HG03460 (cell line): Measurements from ENCODE around the gene CMTM8.
A peak's percentile ranks its signal among the peaks of the same experiment; 100 is the strongest.

ENCODE experiments used
- ATAC-seq: cut with Tn5 transposase; IDR thresholded peaks from one replicate; pipeline ENCODE4 v1.9.1; 2021; ENCODE audit not compliant: unreplicated experiment

The CMTM8 gene

GRCh38 chr3:32276279-32276841 is 37.9 kb downstream of the CMTM8 start:
- no peak for ATAC-seq

DNA sequence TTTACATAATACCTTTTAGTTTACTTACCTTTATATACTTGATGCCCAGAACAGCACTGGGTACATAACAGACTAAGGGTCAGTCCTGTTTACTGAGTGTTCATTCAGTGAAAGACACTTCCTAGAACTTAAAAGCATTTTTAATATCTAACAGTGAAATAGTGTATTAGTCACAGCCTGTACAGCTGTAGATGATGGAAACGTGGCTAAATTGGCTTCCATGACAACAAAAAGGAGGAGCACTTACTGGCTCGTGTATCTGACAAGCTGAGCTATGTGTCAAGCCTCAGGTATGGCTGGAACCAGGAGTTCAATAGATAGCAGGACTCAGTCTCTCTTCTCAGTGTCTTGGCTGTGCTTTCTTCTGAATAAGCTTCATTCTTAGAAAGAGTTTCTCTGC is 40.2 kb downstream of the CMTM8 start:
- ATAC-seq = no peak

DNA sequence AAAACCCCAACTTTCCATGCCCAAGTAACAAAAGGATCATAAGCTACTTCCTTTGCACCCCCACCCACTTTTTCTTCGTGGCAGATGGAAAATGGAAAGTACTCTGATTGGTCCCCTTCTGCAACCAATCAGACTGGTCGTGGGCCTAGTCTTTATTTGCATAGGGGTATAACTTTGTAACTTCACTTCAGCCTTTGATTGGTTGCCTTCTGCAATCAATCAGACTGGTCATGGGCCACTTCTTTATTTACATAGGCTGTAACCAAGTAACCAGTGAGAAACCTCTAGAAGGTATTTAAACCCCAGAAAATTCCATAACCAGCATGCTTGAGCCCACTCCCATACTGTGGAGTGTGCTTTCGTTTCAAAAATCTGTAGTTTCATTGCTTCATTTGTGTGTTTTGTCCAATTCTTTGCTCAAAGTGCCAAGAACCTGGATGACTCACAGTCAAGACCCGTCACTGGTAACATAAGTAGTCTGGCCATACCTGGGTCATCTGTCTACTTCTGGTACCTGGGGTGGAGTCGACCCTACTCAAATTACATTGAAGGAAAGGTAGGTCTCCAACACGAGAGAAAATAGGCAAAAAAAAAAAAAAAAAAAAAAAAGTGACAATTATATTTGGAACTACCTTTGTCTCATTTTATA is 41.9 kb downstream of the CMTM8 start:
- no peak for ATAC-seq

GRCh38 chr3:32281570-32282106 is 43.2 kb downstream of the CMTM8 start:
- ATAC-seq = no peak

- no peak for ATAC-seq
Measured at GRCh38 chr3:32282578-32283154, 44.2 kb downstream of the CMTM8 start.

DNA sequence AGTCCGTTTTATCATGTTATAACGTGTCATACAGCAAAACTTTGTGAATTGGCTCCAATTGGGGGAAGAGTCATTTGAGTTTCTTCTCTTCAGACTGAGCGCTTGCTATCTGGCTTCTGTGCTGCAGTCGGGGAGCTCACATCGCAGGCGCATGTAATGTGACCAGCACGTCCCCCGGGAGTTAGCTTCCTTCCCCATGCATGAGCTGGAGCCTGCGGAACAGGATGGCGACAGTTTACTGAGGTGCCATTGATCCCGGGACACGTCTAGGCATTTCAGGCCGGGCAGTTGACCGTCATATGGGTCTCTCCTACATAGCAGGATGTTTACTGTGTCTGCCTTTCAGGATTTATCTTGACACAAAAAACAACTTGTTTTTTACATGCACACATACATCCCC is 44.8 kb downstream of the CMTM8 start:
- no peak for ATAC-seq

DNA sequence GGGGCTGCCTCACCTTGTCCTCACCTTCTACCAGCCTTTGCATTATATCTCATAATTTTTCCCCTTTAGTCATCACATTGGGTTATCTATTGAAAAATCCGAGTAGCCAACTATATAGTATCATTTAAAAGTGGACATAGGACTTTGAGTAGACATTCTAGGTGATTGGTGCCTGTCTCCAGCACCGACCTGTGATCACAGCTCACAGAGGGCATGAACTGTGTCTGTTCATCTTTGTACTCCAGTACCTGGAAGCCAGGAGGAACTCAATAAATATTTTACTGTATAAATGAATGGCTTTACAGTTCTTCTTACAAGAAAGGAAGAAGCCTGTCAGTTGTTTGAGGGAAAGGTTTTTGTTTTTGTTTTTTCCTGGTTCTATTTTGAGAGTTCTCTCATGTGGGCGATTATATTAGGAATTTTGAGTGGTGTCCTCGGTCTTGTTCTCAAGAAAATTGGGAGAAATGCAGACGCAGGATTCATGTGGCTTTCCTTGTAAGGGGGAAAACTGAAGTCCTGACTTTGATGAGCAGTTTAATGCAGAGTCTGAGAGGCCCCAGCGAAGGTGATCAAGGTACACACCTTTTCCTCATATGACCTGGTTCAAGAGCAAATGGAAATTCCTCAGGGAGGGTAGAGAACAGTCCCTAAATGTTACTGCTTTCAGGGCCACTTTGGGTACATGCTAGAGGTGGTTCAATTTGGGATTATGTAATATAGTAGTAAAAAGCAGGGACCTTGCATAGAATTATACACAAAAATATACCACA is 46.1 kb downstream of the CMTM8 start:
- no peak for ATAC-seq

- ATAC-seq = no peak
Measured at GRCh38 chr3:32285891-32286290, 47.4 kb downstream of the CMTM8 start.

DNA sequence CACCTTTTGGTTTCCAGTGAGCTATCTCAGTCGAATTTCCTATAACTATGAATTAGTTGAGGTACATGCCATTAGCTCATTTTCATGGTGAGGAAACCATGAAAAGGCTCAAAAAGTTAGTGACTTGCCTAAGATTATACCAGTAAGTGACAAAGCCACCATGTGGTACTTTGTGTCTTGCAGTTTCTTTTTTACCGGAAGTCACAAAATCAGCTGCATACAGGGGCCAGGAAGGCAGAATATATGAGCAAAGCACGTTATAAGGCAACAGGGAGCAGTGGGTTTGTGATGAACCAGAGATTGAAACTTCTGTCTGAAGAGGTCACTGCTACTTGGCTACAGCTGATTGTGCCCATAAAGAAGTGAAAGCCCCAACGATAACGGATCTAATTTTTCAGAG is 50.3 kb downstream of the CMTM8 start:
- ATAC-seq = no peak

GRCh38 chr3:32290619-32291018 is 52.1 kb downstream of the CMTM8 start:
- ATAC-seq = no peak

GRCh38 chr3:32292085-32292796 is 53.8 kb downstream of the CMTM8 start:
- no peak for ATAC-seq

DNA sequence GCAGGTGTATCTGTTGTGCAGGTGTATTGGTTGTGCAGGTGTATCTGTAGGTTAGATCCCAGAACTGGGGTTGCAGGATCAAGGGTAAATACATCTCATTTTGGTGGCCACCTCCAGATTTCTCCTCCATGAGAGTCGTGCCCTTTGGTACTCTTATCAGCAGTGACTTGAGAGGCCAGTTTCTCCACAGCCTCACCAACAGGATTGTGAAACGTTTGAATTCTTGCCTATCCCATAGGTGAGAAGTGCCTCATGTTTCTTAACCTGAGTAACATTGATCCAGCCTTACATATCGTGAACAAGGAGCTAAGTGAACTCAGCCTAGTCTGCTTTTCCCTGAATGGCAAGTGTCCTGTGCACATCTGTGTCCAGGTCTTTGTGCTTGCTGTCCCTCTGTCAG is 55.4 kb downstream of the CMTM8 start:
- ATAC-seq = no peak

DNA sequence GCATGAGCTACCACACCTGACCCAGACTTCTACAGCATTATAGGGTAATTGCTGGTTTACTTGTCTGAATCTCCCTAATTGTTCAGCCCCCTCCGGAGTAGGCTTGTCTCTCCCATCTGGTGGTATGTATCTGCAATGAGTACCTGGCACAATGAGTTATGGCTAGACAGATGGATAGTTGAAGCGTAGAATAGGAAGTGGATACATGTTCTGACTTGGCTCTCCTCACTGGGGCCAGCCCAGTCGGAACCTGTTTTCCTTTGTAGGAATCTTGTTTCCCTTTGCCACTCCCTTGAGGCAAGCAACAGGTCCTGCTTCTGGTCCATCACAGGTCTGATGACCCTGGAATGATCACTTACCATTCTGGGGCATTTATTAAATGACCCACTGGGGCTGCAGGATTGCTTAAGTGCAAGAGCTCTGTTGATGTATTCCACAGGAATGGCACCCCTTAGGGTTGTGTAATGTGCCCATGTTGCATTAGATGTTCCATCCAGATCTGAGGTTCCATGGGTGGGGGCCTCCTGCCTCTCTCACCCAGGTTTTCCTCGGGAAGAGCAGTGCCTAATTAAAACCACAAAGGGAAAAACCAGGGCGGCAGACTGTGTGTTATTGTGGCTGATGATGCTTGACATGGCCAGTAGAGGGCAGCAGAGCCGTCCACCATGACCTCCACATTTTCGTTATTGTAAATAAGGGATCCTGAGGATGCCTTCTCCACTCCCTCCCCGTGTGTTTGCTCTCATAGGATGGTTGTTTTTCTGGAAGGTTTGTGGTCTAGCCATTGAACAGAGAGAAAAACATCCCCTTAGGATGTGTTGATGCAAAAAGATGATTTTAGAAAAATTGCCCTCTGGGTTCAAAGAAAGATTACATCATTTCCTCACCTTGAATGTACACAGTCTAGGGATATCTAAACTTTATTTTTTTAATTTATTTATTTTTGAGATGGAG is 58.0 kb downstream of the CMTM8 start:
- peak; percentile 73 for ATAC-seq

DNA sequence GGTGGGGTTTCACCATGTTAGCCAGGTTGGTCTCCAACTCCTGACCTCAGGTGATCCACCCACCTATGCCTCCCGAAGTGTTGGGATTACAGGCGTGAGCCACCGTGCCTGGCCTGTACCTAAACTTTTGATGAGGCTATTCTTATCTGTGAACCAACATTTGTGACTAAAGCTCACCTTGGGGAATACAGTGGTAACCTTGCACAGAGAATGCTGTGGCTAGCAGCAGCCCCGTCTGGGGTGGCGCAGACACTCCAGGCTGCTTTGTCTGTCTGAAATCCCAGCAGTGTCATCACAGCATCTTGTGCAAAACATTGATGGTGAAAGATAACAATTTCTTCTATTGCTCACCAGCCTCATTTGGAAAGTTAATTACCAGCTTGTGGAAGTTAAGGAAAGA is 58.9 kb downstream of the CMTM8 start:
- no peak for ATAC-seq

- ATAC-seq = no peak
Measured at GRCh38 chr3:32301426-32301825, 62.9 kb downstream of the CMTM8 start.

DNA sequence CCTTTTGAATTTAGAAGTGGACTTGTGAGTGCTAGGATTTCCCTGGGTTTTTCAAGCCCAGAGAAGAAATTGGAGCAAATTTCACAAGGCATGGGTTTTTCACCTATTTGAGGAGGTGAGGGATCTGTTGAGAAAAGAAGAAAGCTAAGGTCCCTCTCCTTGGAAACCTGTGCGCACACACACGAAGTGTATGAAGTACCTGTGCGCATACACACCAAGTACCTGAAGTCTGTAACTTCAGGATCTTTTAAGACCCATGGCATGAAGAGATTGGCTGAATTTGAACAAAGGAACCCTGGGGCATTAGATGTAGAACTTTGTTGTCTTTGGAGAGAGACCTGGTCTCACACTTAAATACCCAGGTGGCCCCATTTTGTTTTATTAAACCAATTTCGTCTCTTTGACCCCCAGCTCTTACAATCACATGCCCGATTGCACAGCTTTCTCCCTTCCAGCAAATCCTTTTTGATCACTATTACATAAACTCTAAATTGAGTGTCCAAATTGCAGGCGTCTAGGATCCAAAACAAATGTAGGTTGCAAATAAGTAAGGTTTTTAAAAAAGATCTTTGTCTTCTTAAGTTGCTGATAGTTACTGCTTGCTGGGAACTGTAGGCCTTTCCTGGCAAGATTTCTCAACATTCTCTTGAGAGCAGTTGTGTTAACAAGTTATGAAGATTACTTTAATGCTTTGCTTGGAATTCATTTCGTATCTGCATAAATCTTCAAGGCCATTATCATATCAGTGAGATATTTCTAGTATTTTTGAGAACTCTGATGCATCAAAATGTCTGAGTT is 64.3 kb downstream of the CMTM8 start:
- no peak for ATAC-seq

- no peak for ATAC-seq
Measured at GRCh38 chr3:32303399-32303747, 64.9 kb downstream of the CMTM8 start.

- ATAC-seq = no peak
Measured at GRCh38 chr3:32303977-32304881, 65.7 kb downstream of the CMTM8 start.
